HepG2 (cell line): Measurements from ENCODE around the gene TWIST2. TPM values are rescaled to one million over a fixed set of nuclear protein-coding genes. Genes with fewer than 3 reads are reported as not detected.

Experiments used
- ATAC-seq: fragments of 200-7000 bp; cut with Tn5 transposase; 3 replicates; pipeline ENCODE4 v1.9.1; 2020; ENCODE audit warnings: mild to moderate bottlenecking, moderate library complexity
- BruUV-seq: library from RNA; stranded (reverse); fragments of 400-500 nt; replicated peaks from 2 replicates; lab custom pipeline; 2021; lab: Mats Ljungman, UMichigan
- CTCF ChIA-PET: fragments of 300-600 bp; formaldehyde crosslinking; extraction: SDS; loops from one replicate; lab custom pipeline; 2021; ENCODE audit warnings: low total read pairs, inconsistent platforms, low intra/inter-chr PET ratio; lab: Yijun Ruan, JAX
- POLR2A ChIA-PET: fragments of 350-600 bp; sonication (Branson Sonifier 250); formaldehyde crosslinking; loops from one replicate; lab custom pipeline; 2020; ENCODE audit warnings: antibody characterized with exemption, inconsistent platforms; lab: Yijun Ruan, JAX
- DNase-seq: peaks from one replicate; pipeline ENCODE4 v3.0.0-alpha.2; 2015; ENCODE audit warnings: low spot score
- FAIRE-seq: peaks from 3 replicates; lab custom pipeline; 2011; peaks lifted over from hg19 to GRCh38; lab: Jason Lieb, UNC
- H2AFZ ChIP-seq: one replicate; pipeline ENCODE4 v1.6.1; 2011; ENCODE audit warnings: low read length, inconsistent platforms
- H3K27ac ChIP-seq: fragments of 300-600 bp; 3 replicates; pipeline ENCODE4 v1.8.0; 2011; ENCODE audit warnings: mixed run types, mild to moderate bottlenecking, mixed read lengths, low read length, inconsistent platforms; ENCODE audit not compliant: insufficient read depth; ENCODE audit errors: extremely low read length
- H3K27me3 ChIP-seq, 2 experiments: fragments of 200-600 bp in 1 of 2; 2 replicates in 1 of 2; 3 replicates in 1 of 2; pipeline versions ENCODE4 v1.6.0 to v1.8.0; 2011; ENCODE audit warnings: low read length in 2 of 2, mild to moderate bottlenecking in 2 of 2, moderate library complexity in 2 of 2, inconsistent platforms in 1 of 2; ENCODE audit not compliant: insufficient read depth in 2 of 2, control insufficient read depth in 1 of 2
- H3K36me3 ChIP-seq, 2 experiments: fragments of 200-600 bp in 1 of 2; replicated peaks in 1 of 2; 2 replicates in 1 of 2; 3 replicates in 1 of 2; pipeline versions ENCODE4 v1.5.1 to v1.8.0; 2011; ENCODE audit warnings: low read length in 2 of 2, inconsistent platforms in 1 of 2; ENCODE audit not compliant: insufficient read depth in 2 of 2, control insufficient read depth in 1 of 2
- H3K4me1 ChIP-seq: 2 replicates; pipeline ENCODE4 v1.5.1; 2012; ENCODE audit warnings: low read length, inconsistent platforms; ENCODE audit not compliant: insufficient read depth
- H3K4me2 ChIP-seq: 2 replicates; pipeline ENCODE4 v1.6.0; 2011; ENCODE audit warnings: low read depth, low read length, inconsistent platforms
- H3K4me3 ChIP-seq, 3 experiments: fragments of 200-600 bp in 1 of 3; sonication (generic), shearing (Covaris generic) in 1 of 3; replicated peaks in 1 of 3; 2 replicates each; pipeline ENCODE4 v1.5.1; 2011 to 2016; ENCODE audit warnings: low read length in 3 of 3, inconsistent platforms in 2 of 3, low read depth in 2 of 3, mild to moderate bottlenecking in 2 of 3, control low read depth in 1 of 3, mixed read lengths in 1 of 3; ENCODE audit not compliant: insufficient read depth in 1 of 3
- H3K79me2 ChIP-seq: one replicate; pipeline ENCODE4 v1.6.1; 2011; ENCODE audit warnings: low read length, inconsistent platforms; ENCODE audit not compliant: insufficient read depth
- H3K9ac ChIP-seq: 2 replicates; pipeline ENCODE4 v1.6.0; 2011; ENCODE audit warnings: mild to moderate bottlenecking, low read depth, low read length, inconsistent platforms; ENCODE audit not compliant: insufficient read depth
- H3K9me3 ChIP-seq: 2 replicates; pipeline ENCODE4 v1.5.1; 2012; ENCODE audit warnings: mild to moderate bottlenecking, low read length
- H4K20me1 ChIP-seq: 2 replicates; pipeline ENCODE4 v1.6.0; 2011; ENCODE audit warnings: inconsistent platforms, mild to moderate bottlenecking, low read length, moderate library complexity; ENCODE audit not compliant: insufficient read depth
- ONECUT2 ChIP-seq: sonication (generic); formaldehyde crosslinking; IDR thresholded peaks from 2 replicates; pipeline ENCODE4 v1.4.0; 2020; ENCODE audit warnings: missing genetic modification reagents
- ZBTB4 ChIP-seq: sonication (generic); formaldehyde crosslinking; IDR thresholded peaks from 2 replicates; pipeline ENCODE4 v1.4.0; 2020; ENCODE audit warnings: missing genetic modification reagents, mild to moderate bottlenecking, borderline replicate concordance
- ZNF317 ChIP-seq: sonication (generic); formaldehyde crosslinking; IDR thresholded peaks from 2 replicates; pipeline ENCODE4 v1.5.0; 2020; ENCODE audit warnings: mild to moderate bottlenecking, missing genetic modification reagents
- WGBS: methylation state at CpG from one replicate; pipeline ENCODE4 v1.1.6; 2017; ENCODE audit warnings: low lambda C conversion rate; 5-methylcytosine and 5-hydroxymethylcytosine counted together
- in situ Hi-C: cut with HindIII; loops from 2 replicates; pipeline ENCODE4 v1.10.0; 2017; ENCODE audit warnings: low pct_unique_long_range_greater_than_20kb; ENCODE audit not compliant: extremely low pct_ligation_motif_present
- intact Hi-C: fragments of 100-400 bp; cut with micrococcal nuclease; formaldehyde crosslinking; loops from one replicate; pipeline ENCODE4 v1.10.0; 2022; ENCODE audit not compliant: unreplicated experiment
- polyA plus RNA-seq, 8 experiments: library from polyadenylated mRNA; depleted of rRNA in 3 of 8; stranded (reverse) in 7 of 8; unstranded in 1 of 8; fragments of >200 nt; fragmentation: Illumina TruSeq in 4 of 8; extraction: Trizol in 4 of 8; gene quantifications; 2 replicates each; pipeline versions ENCODE4 v1.2.1 to v1.2.3, GENCODE V29; 2011 to 2016; ENCODE audit warnings: low read depth in 4 of 8, missing spikeins in 1 of 8, mixed read lengths in 1 of 8; ENCODE audit not compliant: insufficient read depth in 1 of 8
- total RNA-seq, 5 experiments: library from RNA; depleted of rRNA; stranded (reverse); fragments of >200 nt; fragmentation: Illumina TruSeq; extraction: Trizol; gene quantifications; 2 replicates each; pipeline ENCODE4 v1.2.3, GENCODE V29; 2016; ENCODE audit warnings: low read depth in 1 of 5

TWIST2 gene
- total and polyA plus RNA-seq, 2 of the 13 experiments (the other 11 are each of a cell fraction or from before 2014, with no cell fraction given), result 0.08 to 0.11 TPM

GRCh38 chr2:238803996-238804870, 43.7 kb upstream of the TWIST2 start (continued):
- TF ChIP-seq ZBTB4 (CRISPR knock-in tag), result no peak

- no peak overlapping the region for H3K9ac ChIP-seq
- intact Hi-C loops (no loop called here), in situ Hi-C loops (no loop called here)
- peaks cover 17% of the 10 kb centered on the region for H3K9me3 ChIP-seq
- peaks cover 11 to 57% of the 10 kb centered on the region in 2 experiments for H3K27me3 ChIP-seq
- FAIRE-seq (no peak), ATAC-seq (no peak), DNase-seq (no peak)
- no peaks in the 10 kb centered on the region for H3K4me1 ChIP-seq
- no TSS peak for BruUV-seq
- H3K4me3 ChIP-seq, result no peak overlapping the region
- no peaks in the 10 kb centered on the region for H3K36me3 ChIP-seq
- TF ChIP-seq ZNF317 (CRISPR knock-in tag) (peak; percentile 100), ONECUT2 (CRISPR knock-in tag) (no peak)
- H4K20me1 ChIP-seq, result no peaks in the 10 kb centered on the region
- CTCF ChIA-PET, result no interaction called here
- 0% methylated on average over 1 of the region's 1 CpG for WGBS
- H3K27ac ChIP-seq, result no peak overlapping the region
- no peak overlapping the region for H3K4me2 ChIP-seq
- POLR2A ChIA-PET, result no interaction called here
- H3K79me2 ChIP-seq, result no peaks in the 10 kb centered on the region
- H2AFZ ChIP-seq, result no peak overlapping the region
Measured at GRCh38 chr2:238808761-238809160, 39.1 kb upstream of the TWIST2 start.
